Neuronal stem cell (in vitro differentiated cells): Measurements from ENCODE around the gene PRICKLE2.

Experiments used
- DNase-seq: peaks from one replicate; pipeline ENCODE4 v3.0.0-alpha.2; 2013; ENCODE audit warnings: low spot score
- H2AFZ ChIP-seq: one replicate; pipeline ENCODE4 v1.6.1; 2013; ENCODE audit warnings: mild to moderate bottlenecking, low read length, inconsistent platforms
- H2AK5ac ChIP-seq: 2 replicates; pipeline ENCODE4 v1.6.1; 2013; ENCODE audit warnings: low read depth, mild to moderate bottlenecking, inconsistent platforms, low read length, moderate library complexity, mixed read lengths
- H2BK120ac ChIP-seq: 2 replicates; pipeline ENCODE4 v1.6.1; 2013; ENCODE audit warnings: low read depth, mild to moderate bottlenecking, inconsistent platforms, low read length, moderate library complexity, mixed read lengths
- H2BK12ac ChIP-seq: one replicate; pipeline ENCODE4 v1.6.1; 2013; ENCODE audit warnings: low read length, inconsistent platforms
- H2BK15ac ChIP-seq: 2 replicates; pipeline ENCODE4 v1.6.1; 2013; ENCODE audit warnings: mild to moderate bottlenecking, low read length, inconsistent platforms, mixed read lengths
- H2BK5ac ChIP-seq: one replicate; pipeline ENCODE4 v1.6.1; 2013; ENCODE audit warnings: inconsistent platforms, mild to moderate bottlenecking, low read length, moderate library complexity
- H3K14ac ChIP-seq: one replicate; pipeline ENCODE4 v1.6.1; 2013; ENCODE audit warnings: low read length, inconsistent platforms
- H3K18ac ChIP-seq: 2 replicates; pipeline ENCODE4 v1.6.1; 2013; ENCODE audit warnings: low read length, inconsistent platforms
- H3K23ac ChIP-seq: 2 replicates; pipeline ENCODE4 v1.6.1; 2013; ENCODE audit warnings: low read depth, mild to moderate bottlenecking, mixed read lengths, low read length, inconsistent platforms; ENCODE audit not compliant: poor library complexity
- H3K27ac ChIP-seq: replicated peaks from 3 replicates; pipeline ENCODE4 v1.5.1; 2013; ENCODE audit warnings: low read length, inconsistent platforms
- H3K27me3 ChIP-seq, 3 experiments: 2 replicates each; pipeline ENCODE4 v1.6.1; 2013; ENCODE audit warnings: low read length in 3 of 3, mild to moderate bottlenecking in 2 of 3, inconsistent platforms in 1 of 3, low read depth in 1 of 3, mixed read lengths in 1 of 3, moderate library complexity in 1 of 3; ENCODE audit not compliant: control insufficient read depth in 3 of 3, insufficient read depth in 3 of 3
- H3K36me3 ChIP-seq, 2 donors: replicated peaks in 1 of 2; 2 replicates each; pipeline ENCODE4 v1.6.1; 2013; ENCODE audit warnings: low read length in 2 of 2; ENCODE audit not compliant: control insufficient read depth in 2 of 2, insufficient read depth in 2 of 2
- H3K4ac ChIP-seq: 2 replicates; pipeline ENCODE4 v1.6.1; 2013; ENCODE audit warnings: inconsistent platforms, mild to moderate bottlenecking, low read length, moderate library complexity
- H3K4me1 ChIP-seq, 2 donors: 1 replicate in 1 of 2; 2 replicates in 1 of 2; pipeline ENCODE4 v1.6.1; 2013; ENCODE audit warnings: low read length in 2 of 2, low read depth in 1 of 2; ENCODE audit not compliant: control insufficient read depth in 2 of 2, insufficient read depth in 1 of 2
- H3K4me2 ChIP-seq: one replicate; pipeline ENCODE4 v1.6.1; 2013; ENCODE audit warnings: mild to moderate bottlenecking, low read length, inconsistent platforms; ENCODE audit not compliant: insufficient read depth, poor library complexity, severe bottlenecking
- H3K4me3 ChIP-seq, 2 donors: 2 replicates each; pipeline ENCODE4 v1.5.1; 2013; ENCODE audit warnings: low read length in 2 of 2, mild to moderate bottlenecking in 2 of 2, inconsistent platforms in 1 of 2, moderate library complexity in 1 of 2
- H3K79me1 ChIP-seq: one replicate; pipeline ENCODE4 v1.6.1; 2013; ENCODE audit warnings: low read depth, mild to moderate bottlenecking, inconsistent platforms, low read length, moderate library complexity
- H3K9ac ChIP-seq: one replicate; pipeline ENCODE4 v1.6.1; 2013; ENCODE audit warnings: mild to moderate bottlenecking, low read depth, low read length, inconsistent platforms; ENCODE audit not compliant: poor library complexity
- H3K9me3 ChIP-seq, 2 donors: replicated peaks in 1 of 2; 2 replicates each; pipeline versions ENCODE3 to v1.6.1; 2013; ENCODE audit warnings: low read length in 2 of 2, mild to moderate bottlenecking in 2 of 2, inconsistent platforms in 1 of 2, low read depth in 1 of 2, mixed read lengths in 1 of 2, moderate library complexity in 1 of 2; ENCODE audit not compliant: control insufficient read depth in 2 of 2, insufficient read depth in 1 of 2
- H4K8ac ChIP-seq: one replicate; pipeline ENCODE4 v1.6.1; 2013; ENCODE audit warnings: low read depth, mild to moderate bottlenecking, inconsistent platforms, low read length, moderate library complexity
- H4K91ac ChIP-seq: one replicate; pipeline ENCODE4 v1.6.1; 2013; ENCODE audit warnings: low read length, low read depth, mild to moderate bottlenecking, inconsistent platforms; ENCODE audit not compliant: poor library complexity
- WGBS, 2 donors: extraction: QIAGEN DNeasy Blood & Tissue Kit; methylation state at CpG; one replicate each; pipeline ENCODE4 v1.1.7; 2013; ENCODE audit warnings: missing lambda C conversion rate in 2 of 2, mixed read lengths in 1 of 2; ENCODE audit not compliant: insufficient read length in 2 of 2, insufficient replicate concordance in 1 of 2; ENCODE audit errors: extremely low coverage in 2 of 2; 5-methylcytosine and 5-hydroxymethylcytosine counted together

The PRICKLE2 gene

GRCh38 chr3:64078966-64079365, 146.3 kb downstream of the PRICKLE2 start:
- no peaks in the 10 kb centered on the region for H3K36me3 ChIP-seq
- WGBS, 2 donors: no CpG with 5 or more reads among the region's 4 CpGs
- H2AFZ ChIP-seq: no peak overlapping the region
- H3K27ac ChIP-seq: no peak overlapping the region
- no peak overlapping the region for H4K8ac ChIP-seq
- H4K91ac ChIP-seq: no peak overlapping the region
- no peak overlapping the region for H2AK5ac ChIP-seq
- no peak overlapping the region for H3K4me3 ChIP-seq
- DNase-seq: no peak
- no peaks in the 10 kb centered on the region for H3K4me1 ChIP-seq
- H3K4ac ChIP-seq: no peak overlapping the region
- H2BK5ac ChIP-seq: no peak overlapping the region
- H3K79me1 ChIP-seq: no peaks in the 10 kb centered on the region
- H2BK120ac ChIP-seq: no peak overlapping the region
- H2BK15ac ChIP-seq: no peak overlapping the region
- no peak overlapping the region for H3K23ac ChIP-seq
- no peak overlapping the region for H3K4me2 ChIP-seq
- no peak overlapping the region for H3K9ac ChIP-seq
- no peaks in the 10 kb centered on the region for H3K27me3 ChIP-seq
- H3K18ac ChIP-seq: no peak overlapping the region
- no peak overlapping the region for H2BK12ac ChIP-seq
- peaks cover 0 to 3% of the 10 kb centered on the region in 2 donors for H3K9me3 ChIP-seq
- no peak overlapping the region for H3K14ac ChIP-seq

DNA sequence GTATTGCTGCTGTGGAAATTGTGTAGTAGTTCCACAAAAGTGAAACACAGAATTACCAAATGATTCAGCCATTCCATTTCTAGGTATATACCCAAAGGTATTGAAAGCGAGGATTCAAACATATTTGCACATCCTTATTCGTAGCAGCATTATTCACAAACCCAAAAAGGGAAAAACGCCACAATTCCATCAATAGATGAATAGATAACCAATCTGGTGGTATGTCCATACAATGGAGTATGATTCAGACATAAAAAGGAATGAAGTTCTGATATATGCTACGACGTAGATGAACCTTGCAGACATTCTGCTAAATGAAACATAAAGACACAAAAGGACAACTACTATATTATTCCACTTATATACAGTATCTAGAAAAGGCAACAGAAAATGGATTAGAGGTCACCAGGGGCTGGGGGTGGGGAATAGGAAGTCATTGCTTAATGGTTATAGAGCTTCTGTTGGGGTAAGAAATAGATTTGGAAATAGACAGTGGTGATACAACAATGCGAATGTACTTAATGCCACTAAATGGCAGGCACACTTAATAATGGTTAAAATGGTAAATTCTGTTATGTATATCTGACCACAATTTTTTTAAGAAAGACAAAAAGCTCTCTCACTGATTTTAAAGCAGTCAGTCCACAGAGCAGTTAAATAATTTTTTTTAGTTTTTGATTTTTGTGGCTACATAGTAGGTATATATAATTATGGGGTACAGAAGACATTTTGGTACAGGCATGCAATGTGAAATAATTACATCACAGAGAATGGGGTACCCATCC, 150.2 kb downstream of the PRICKLE2 start:
- H2AK5ac ChIP-seq: no peak overlapping the region
- no peak overlapping the region for H4K8ac ChIP-seq
- no peak overlapping the region for H3K23ac ChIP-seq
- no peak overlapping the region for H4K91ac ChIP-seq
- H3K4me2 ChIP-seq: no peak overlapping the region
- H3K4ac ChIP-seq: no peak overlapping the region
- no peak overlapping the region for H2BK120ac ChIP-seq
- peaks cover 0 to 3% of the 10 kb centered on the region in 2 donors for H3K9me3 ChIP-seq
- DNase-seq: no peak
- no peak overlapping the region for H3K14ac ChIP-seq
- no peaks in the 10 kb centered on the region for H3K36me3 ChIP-seq
- no CpG with 5 or more reads among the region's 6 CpGs for WGBS, 2 donors
- H3K4me3 ChIP-seq: no peak overlapping the region
- H2BK5ac ChIP-seq: no peak overlapping the region
- H2AFZ ChIP-seq: no peak overlapping the region
- H2BK12ac ChIP-seq: no peak overlapping the region
- H3K27me3 ChIP-seq: no peaks in the 10 kb centered on the region
- H3K79me1 ChIP-seq: no peaks in the 10 kb centered on the region
- no peak overlapping the region for H3K27ac ChIP-seq
- peaks cover 0 to 5% of the 10 kb centered on the region in 2 donors for H3K4me1 ChIP-seq
- H3K9ac ChIP-seq: no peak overlapping the region
- no peak overlapping the region for H3K18ac ChIP-seq
- no peak overlapping the region for H2BK15ac ChIP-seq

DNA sequence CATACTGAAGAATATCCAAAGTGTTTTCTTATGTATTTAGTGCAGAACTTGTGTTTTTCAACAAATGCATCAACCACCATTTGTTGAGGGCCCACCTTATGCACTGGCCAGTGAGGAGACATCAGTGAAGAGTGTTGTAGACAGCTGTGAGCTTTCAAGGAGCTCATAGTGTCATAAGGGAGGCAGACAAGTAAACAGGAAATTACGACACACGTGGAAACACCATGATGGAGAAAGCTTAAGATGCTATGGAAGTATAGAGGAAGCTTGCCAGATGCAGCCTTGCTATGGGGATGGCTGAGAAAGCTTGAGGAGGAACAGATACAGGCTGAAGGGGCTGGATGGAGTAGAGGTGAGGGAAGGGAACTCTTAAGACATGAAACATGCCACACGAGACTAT, 151.2 kb downstream of the PRICKLE2 start:
- Histone ChIP-seq H3K27ac (no peak overlapping the region), H3K9ac (no peak overlapping the region), H2BK120ac (no peak overlapping the region), H3K4me3 (no peak overlapping the region), H3K4me1 (peaks cover 0 to 5% of the 10 kb centered on the region in 2 donors), H4K8ac (no peak overlapping the region), H4K91ac (no peak overlapping the region), H3K9me3 (peaks cover 0 to 3% of the 10 kb centered on the region in 2 donors), H2AFZ (no peak overlapping the region), H2AK5ac (no peak overlapping the region), H3K14ac (no peak overlapping the region), H3K4me2 (no peak overlapping the region), H2BK5ac (no peak overlapping the region), H3K79me1 (no peaks in the 10 kb centered on the region), H2BK15ac (no peak overlapping the region), H3K36me3 (no peaks in the 10 kb centered on the region), H3K4ac (no peak overlapping the region), H2BK12ac (no peak overlapping the region), H3K18ac (no peak overlapping the region), H3K27me3 (no peaks in the 10 kb centered on the region), H3K23ac (no peak overlapping the region)
- DNase-seq: no peak
- no CpG with 5 or more reads among the region's 3 CpGs for WGBS, 2 donors

DNA sequence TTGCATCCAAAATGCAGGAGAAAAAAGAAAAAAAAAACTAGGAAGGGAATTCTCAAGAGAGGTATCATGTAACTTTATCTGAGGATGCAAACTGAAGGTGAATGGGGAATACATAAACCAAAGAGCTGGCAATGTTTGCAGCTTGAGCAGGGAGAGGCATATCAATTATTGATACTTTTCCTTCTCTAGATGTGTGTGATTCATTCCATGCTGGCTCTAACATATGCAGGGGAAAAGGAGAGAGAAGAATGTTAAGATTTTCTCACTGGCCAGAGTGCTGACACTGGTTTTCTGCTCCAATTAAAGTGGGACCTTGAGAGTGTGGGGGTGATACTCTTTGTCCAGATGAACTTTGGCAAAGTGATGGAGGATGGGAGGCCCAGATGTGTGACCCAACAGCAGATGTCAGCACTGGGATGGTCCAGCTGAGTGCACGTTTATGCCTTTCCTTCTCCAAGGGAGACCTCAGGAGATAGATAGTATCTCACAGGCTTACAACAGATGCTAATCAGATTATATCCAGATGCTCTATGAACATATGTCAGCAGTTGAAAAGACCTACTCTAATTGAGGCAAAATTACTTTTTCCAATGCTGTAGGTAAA, 152.0 kb downstream of the PRICKLE2 start:
- no peak overlapping the region for H2BK15ac ChIP-seq
- H3K18ac ChIP-seq: no peak overlapping the region
- no peak overlapping the region for H3K14ac ChIP-seq
- H3K4me1 ChIP-seq: peaks cover 0 to 5% of the 10 kb centered on the region in 2 donors
- no peak overlapping the region for H4K8ac ChIP-seq
- H3K36me3 ChIP-seq: no peaks in the 10 kb centered on the region
- no peak overlapping the region for H3K23ac ChIP-seq
- DNase-seq: no peak
- no peak overlapping the region for H3K27ac ChIP-seq
- H3K4me2 ChIP-seq: no peak overlapping the region
- H2AK5ac ChIP-seq: no peak overlapping the region
- H3K4ac ChIP-seq: no peak overlapping the region
- no peak overlapping the region for H2AFZ ChIP-seq
- no peak overlapping the region for H3K4me3 ChIP-seq
- H2BK5ac ChIP-seq: no peak overlapping the region
- no peak overlapping the region for H2BK12ac ChIP-seq
- no peaks in the 10 kb centered on the region for H3K79me1 ChIP-seq
- H3K27me3 ChIP-seq: no peaks in the 10 kb centered on the region
- H2BK120ac ChIP-seq: no peak overlapping the region
- H4K91ac ChIP-seq: no peak overlapping the region
- no peak overlapping the region for H3K9ac ChIP-seq
- no CpG with 5 or more reads among the region's 1 CpG for WGBS, 2 donors
- H3K9me3 ChIP-seq: peaks cover 0 to 3% of the 10 kb centered on the region in 2 donors
